ENCODE data around the gene CANX.
A peak's percentile ranks its signal among the peaks of the same experiment; 100 is the strongest.

The CANX gene

DNA sequence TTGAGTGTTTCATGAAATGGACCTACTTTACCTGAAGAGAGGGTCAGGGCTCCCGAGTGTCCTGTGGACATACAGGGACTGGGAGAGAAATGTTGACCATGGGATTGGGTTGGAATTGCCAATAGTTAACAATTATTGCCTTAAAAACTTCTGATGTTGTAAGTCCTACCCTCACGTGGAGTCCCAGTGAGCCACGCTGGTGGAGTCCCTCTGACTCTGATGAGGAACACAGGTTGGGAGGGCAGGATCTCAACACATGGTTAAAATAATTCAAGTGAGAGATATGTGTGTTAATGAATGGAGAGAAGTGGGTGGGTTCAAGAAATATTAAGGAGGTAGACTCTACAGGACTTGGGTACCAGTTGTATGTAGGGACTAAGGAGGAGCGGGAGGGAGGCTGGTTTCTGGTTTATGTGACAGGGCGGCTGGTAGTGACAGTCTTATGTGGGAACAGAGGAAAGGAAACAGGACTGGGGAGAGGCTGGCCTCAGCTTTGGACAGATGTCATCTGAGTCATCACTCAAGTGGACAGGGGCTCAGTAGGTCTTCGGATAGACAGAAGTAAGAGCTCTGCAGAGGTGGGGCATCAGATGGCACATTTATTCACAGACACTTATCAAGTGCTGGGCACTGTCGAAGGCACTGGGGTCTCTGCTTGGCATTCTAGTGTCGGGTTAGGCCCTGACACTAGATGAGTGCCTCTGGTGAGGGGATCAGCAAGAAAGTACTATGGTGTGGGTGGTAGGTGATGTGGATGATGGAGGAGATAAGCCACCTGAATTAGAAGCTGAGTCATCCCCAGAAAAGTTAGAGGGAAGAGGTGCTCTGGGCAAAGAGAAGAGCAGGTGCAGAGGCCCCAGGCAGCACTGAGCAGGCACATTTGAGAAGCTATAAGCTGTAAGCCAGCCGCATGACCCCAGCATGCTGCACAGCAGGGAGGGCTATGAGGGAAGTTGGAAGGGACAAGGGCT lies 61.1 kb downstream of the CANX start:
- DNase-seq: no peak

DNA sequence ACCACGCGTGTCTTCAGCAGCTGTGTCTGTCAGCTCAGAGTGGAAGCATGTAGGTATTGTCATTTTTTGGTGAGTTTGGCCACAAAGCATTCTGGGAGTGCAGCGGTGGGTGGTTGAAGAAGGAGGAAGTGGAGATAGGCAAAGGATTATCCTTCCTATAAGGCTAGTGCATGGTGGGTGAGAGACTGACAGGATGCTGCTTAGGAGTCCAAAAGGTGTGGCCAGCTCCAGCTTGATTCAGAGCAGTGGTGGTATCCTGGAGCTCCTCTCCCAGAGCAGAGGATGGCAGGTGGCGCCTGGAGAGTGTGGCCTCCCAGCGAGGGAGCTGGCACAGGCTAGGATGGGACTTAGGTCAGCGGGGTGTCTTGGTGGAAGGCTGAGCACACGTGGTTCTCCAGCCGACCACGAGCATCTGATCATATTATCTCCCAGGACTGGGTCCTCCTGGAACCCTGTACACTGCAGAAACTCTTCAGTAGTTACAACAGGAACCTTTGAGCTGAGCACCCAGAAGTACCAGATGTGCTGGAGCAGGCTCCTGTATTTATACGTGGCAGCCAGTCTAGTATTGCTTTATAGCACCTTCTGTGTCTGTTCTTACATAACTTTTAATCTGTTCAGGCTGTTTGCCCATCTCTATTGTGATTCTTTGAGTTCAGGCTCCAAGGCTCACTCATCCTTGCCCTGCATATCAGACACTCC lies 63.5 kb downstream of the CANX start:
- peak; percentile 31 to 33 for DNase-seq

GRCh38 chr5:179762781-179763176 lies 64.0 kb downstream of the CANX start:
- DNase-seq: no peak

DNA sequence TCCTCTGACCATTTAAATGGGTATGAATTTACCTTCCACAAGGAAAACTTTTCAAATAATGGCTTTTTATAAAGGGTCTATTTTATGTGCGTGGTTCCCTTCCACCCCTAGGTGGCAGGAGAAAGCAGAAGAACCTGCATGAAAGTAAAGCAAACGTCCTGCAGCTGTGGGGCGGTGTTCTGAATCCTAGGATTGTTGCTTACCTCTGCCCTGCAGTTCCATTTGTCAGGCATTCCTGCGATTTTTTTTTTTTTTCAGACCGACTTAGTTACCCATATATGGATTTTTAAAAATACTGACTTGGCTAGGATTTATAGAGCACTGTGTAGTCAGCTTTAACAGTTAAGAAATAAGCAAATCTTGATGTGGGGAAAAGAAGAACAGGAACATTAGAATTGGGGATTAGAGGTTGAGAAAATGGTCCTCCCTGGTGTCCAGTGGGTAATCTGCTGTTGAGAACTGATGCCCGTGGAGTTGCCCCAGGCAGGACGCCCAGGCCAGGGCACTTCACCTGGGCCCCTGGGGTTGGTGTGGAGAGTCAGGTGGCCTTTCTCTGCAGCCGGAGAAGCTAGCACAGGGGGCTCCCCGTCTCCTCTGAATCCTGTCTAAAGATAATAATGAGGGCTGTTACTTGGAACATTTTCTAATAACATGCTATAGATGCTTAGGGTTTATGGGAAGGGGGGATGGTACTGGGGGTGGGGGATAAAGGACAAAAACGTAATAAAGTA lies 64.6 kb downstream of the CANX start:
- DNase-seq: peak; percentile 59 to 71

DNA sequence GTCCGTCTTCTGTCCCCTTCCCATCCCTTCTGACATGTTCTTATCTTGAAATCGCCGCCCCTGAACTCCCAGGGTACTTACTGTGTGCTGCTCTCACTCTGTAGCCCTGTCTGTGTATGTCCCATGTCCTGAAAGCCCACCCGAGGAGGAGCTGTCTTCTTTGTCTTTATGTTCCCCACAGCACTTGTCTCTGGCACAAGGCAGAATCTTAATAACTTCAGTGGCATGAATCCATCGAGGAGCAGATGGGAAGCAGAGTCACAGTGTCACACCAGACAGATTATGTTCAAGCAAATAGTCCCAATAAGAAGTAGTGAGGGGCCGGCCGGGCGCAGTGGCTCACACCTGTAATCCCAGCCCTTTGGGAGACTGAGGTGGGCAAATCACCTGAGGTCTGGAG lies 65.3 kb downstream of the CANX start:
- DNase-seq: no peak

DNA sequence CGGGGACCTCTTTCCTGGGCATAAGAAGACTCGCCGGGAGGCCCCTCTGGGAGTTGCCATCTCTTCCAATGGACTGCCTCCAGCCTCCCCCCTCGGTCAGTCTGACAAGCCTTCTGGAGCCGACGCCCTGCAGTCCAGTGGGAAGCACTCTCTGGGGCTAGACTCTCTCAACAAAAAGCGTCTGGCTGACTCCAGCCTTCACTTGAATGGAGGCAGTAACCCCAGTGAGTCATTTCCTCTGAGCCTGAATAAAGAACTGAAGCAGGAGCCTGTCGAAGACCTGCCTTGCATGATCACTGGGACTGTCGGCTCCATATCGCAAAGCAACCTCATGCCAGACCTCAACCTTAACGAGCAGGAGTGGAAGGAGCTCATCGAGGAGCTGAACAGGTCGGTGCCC lies 66.6 kb downstream of the CANX start:
- DNase-seq: no peak

DNA sequence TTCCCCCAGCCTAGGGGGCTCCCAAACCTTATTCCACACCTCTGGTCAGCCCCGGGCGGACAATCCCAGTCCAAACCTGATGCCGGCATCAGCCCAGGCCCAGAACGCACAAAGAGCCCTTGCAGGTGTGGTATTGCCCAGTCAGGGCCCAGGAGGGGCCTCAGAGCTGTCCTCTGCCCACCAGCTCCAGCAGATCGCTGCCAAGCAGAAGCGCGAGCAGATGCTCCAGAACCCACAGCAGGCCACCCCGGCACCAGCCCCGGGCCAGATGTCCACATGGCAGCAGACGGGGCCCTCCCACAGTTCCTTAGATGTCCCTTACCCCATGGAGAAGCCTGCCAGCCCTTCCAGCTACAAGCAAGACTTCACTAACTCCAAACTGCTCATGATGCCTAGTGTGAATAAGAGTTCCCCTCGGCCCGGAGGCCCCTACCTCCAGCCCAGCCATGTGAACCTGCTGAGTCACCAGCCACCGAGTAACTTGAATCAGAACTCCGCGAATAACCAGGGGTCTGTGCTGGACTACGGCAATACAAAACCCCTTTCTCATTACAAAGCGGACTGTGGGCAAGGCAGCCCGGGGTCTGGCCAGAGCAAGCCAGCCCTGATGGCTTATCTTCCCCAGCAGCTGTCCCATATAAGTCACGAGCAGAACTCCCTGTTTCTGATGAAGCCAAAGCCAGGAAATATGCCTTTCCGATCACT lies 67.4 kb downstream of the CANX start:
- DNase-seq: no peak

- DNase-seq: no peak
These were observed 68.1 kb downstream of the CANX start for GRCh38 chr5:179766726-179767455.

- DNase-seq: no peak
These were observed 68.8 kb downstream of the CANX start for GRCh38 chr5:179767496-179768100.

DNA sequence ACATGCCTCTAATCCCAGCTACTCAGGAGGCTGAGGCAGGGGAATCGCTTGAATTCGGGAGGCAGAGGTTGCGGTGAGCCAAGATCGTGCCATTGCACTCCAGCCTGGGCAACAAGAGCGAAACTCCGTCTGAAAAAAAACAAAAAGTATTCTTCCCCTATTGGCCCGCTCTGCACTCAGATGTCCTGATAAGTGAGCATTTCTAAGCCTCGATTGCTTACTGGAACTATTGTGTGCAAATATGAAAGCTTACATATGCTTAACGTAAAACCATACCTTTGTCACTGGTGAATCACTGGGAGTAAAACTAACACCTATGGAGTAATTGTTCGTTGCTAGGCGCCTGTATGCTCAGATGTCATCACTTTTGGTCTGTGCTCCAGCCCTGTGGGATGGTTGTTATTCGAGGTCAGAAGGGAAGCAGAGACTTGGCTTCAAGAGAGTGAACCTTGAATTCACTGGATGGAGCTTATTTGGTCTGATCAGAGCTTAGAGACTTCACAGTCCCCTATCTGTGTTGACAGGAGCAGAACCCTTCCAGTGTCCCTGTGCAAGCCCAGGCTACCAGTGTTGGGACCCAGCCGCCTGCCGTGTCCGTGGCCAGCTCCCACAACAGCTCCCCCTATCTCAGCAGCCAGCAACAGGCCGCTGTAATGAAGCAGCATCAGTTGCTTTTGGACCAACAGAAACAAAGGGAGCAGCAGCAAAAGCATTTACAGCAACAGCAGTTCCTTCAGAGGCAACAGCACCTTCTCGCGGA lies 69.7 kb downstream of the CANX start:
- DNase-seq: no peak

GRCh38 chr5:179769271-179769670 lies 70.5 kb downstream of the CANX start:
- no peak for DNase-seq

DNA sequence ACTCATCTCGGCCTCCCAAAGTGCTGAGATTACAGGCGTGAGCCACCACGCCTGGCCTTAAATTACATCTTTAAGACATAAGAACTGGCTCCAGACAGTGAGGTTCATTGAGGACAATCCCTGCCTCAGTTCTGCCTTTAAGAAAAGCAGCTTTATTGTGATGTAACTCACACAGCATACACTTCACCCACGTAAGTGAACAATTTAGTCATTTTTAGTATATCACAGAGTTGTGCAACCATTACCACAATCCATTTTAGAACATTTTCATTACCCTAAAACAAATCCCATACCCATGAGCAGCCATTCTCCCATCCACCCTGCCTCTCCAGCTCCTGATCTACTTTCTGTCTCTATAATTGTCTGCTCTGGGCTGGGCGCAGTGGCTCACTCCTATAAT lies 71.0 kb downstream of the CANX start:
- DNase-seq: no peak

GRCh38 chr5:179771311-179771895 lies 72.6 kb downstream of the CANX start:
- no peak for DNase-seq

GRCh38 chr5:179772351-179772750 lies 73.6 kb downstream of the CANX start:
- DNase-seq: no peak

DNA sequence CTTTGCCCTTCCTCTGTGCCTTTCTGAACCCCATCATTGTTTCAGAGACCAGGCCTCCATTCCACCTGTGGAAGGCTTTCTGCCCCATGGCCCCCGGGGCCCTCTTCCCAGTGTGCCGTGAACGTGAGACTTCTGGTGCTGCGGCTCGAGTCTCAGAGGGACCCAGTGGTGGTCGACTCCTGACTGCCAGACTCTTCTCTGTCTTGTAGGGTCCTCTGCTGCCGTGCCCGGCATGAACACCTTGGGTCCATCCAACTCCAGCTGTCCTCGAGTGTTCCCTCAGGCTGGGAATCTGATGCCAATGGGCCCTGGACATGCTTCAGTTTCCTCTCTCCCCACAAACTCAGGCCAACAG lies 74.9 kb downstream of the CANX start:
- no peak for DNase-seq

DNA sequence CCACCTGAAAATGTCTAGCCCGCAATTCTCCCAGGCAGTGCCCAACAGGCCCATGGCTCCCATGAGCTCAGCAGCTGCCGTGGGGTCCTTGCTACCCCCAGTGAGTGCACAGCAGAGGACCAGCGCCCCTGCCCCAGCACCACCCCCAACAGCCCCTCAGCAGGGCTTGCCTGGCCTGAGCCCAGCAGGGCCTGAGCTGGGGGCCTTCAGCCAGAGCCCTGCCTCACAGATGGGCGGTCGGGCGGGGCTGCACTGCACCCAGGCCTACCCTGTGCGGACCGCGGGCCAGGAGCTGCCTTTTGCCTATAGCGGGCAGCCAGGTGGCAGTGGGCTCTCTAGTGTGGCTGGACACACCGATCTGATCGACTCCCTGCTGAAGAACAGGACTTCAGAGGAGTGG lies 75.7 kb downstream of the CANX start:
- no peak for DNase-seq

DNA sequence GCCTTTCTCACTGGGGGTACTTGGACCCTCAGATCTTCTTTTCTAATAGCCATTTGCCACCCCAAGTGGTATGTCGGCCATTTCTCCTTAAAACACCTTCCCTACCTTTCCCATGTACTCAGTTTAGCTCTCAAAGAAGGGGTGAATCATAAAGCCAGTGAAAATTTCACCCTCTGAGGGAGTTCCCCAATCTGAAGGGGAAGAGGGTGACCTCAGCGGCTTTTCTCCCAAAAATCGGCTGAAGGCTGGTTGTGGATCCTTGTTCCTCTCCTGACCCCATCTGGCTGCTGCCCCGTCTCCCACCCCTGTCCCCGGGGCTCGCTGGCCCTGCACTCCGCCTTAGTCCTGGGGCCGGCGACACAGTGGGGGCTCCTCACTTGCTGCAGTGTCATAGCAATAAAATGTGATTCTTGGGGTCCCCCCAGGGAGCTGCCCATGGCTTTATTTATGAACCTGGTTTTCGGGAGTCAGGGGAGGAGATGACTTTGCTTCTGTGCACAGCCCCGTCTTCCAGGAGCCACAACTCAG lies 77.7 kb downstream of the CANX start:
- DNase-seq: no peak

DNA sequence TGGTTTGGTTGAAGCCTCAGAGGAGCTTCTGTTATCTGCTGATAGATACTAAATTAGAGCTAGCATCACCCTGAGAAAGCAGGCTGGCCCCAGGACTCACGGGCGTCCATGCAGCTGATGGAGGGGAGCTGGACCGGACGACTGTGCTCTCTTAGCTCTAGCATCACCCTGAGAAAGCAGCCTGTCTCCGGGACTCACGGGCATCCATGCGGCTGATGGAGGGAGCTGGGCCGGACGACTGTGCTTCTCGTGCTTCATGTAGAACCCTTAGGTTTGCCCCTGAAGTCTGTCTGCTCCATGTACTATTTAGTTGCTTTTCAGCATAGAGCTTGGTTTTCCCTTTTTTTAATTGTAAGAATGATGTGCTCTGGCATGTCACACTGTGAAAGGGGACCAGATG lies 78.7 kb downstream of the CANX start:
- no peak for DNase-seq

- no peak for DNase-seq
These were observed 79.1 kb downstream of the CANX start for GRCh38 chr5:179777909-179778308.

DNA sequence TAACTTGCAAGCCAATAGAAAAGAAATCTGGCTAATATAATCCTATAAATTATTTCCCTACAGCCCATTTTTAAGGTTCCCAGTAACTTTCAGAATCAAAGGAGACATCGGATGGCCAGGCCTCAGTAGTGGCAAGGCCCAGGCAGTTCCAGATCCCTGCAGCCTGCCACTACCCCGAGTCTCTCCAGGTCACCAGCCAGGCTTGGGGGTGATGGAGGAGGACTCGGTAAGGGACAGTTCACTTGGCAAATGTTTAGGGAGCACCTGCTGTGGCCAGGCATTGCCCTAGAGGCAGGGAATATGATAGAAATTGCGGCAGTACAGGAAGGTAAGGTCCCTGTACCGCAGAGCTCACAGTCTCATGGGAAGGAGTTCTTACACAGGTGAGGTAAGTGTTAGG lies 79.8 kb downstream of the CANX start:
- no peak for DNase-seq
